ENCODE measurements around the gene ZBP1. TPM values are rescaled to one million over a fixed set of nuclear protein-coding genes. Genes with fewer than 3 reads are reported as not detected.

Gene ZBP1
- polyA plus RNA-seq, 1 experiment = not detected

DNA sequence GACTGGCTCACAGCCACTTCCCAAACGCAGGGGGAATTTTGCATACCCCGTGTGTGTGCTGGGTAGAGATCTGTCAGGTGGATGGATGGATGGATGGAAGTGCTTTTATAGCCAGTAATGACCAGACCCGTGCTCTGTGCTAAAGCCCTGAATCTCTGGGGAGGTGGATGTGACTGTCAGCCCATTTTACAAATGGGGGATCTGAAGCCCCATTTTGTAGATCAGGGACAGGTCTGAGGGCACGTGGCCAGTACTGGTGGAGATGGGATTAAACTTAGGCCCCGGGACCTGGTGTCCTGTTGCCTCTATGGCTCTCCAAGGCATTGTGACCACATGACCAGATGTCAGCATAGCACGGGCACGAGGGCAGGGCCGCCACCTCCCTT is 38.2 kb upstream of the ZBP1 start:
- no peak overlapping the region for H3K27ac ChIP-seq (ENCODE audit: low read depth, low read length)
- H3K27me3 ChIP-seq (ENCODE audit: control insufficient read depth, insufficient read depth, low read length) = no peaks in the 10 kb centered on the region
- TF ChIP-seq, protein P1, sequence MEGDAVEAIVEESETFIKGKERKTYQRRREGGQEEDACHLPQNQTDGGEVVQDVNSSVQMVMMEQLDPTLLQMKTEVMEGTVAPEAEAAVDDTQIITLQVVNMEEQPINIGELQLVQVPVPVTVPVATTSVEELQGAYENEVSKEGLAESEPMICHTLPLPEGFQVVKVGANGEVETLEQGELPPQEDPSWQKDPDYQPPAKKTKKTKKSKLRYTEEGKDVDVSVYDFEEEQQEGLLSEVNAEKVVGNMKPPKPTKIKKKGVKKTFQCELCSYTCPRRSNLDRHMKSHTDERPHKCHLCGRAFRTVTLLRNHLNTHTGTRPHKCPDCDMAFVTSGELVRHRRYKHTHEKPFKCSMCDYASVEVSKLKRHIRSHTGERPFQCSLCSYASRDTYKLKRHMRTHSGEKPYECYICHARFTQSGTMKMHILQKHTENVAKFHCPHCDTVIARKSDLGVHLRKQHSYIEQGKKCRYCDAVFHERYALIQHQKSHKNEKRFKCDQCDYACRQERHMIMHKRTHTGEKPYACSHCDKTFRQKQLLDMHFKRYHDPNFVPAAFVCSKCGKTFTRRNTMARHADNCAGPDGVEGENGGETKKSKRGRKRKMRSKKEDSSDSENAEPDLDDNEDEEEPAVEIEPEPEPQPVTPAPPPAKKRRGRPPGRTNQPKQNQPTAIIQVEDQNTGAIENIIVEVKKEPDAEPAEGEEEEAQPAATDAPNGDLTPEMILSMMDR (IDR thresholded peaks at IDR 0.05; ENCODE audit: low read depth, low read length) = no peak
- H3K4me3 ChIP-seq (ENCODE audit: low read depth, low read length) = no peak overlapping the region
- ChIA-PET CTCF (no interaction called here), POLR2A (no interaction called here)
- no peak for DNase-seq (ENCODE audit: low read depth, low spot score)
- peaks cover 4% of the 10 kb centered on the region; the same call in 1 of the 2 replicates for H3K9me3 ChIP-seq (ENCODE audit: control insufficient read depth, insufficient read depth, low read length)

DNA sequence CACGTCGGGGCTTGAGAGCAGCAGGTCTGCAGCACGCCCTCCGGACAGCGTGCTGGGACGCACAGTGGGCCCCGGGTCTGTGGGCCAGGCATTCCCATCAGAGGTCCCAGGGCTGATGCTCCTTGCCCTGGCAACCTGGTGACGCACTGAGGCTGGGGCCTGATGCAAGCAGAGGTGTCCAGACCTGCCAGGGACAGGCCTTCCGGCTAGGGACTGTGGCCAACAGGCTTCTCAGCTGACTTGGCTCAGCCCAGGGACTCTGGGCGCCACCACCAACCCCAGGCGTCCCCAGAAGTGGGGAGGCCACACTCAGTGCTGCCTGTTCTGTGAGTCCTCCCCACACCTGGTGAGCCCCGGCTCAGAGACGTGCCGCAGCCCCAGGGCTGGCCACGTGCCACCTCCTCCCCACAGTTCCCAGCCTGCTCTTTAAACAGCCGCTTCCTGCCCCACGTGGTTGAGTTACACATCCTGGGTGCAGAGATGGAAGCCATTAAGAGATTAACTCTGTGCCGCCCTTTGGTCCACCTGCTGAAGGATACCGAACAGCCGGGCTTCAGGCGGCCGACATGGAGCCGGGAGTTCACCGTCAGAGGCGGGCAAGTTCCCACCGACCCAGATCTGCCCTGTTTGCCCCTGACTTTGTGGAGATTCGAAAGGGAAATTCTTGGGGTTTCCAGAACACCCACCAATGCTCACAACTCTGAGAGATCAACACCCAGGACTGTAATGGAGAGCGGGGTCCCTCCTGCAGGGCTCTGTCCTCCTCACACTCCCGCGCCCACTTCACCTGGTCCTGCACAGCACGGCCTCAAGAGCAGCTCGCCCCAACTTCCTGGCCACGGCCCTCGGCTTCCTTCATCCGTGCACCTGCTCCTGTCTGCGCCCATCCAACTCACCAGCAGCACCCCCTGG is 37.6 kb upstream of the ZBP1 start:
- ChIA-PET CTCF (no interaction called here), POLR2A (no interaction called here)
- DNase-seq (ENCODE audit: low read depth, low spot score) = no peak
- H3K4me3 ChIP-seq (ENCODE audit: low read depth, low read length) = no peak overlapping the region
- H3K9me3 ChIP-seq (ENCODE audit: control insufficient read depth, insufficient read depth, low read length) = peaks cover 4% of the 10 kb centered on the region; the same call in 1 of the 2 replicates
- H3K27me3 ChIP-seq (ENCODE audit: control insufficient read depth, insufficient read depth, low read length) = no peaks in the 10 kb centered on the region
- TF ChIP-seq, protein P1 (IDR thresholded peaks at IDR 0.05; ENCODE audit: low read depth, low read length) = no peak
- H3K27ac ChIP-seq (ENCODE audit: low read depth, low read length) = no peak overlapping the region

DNA sequence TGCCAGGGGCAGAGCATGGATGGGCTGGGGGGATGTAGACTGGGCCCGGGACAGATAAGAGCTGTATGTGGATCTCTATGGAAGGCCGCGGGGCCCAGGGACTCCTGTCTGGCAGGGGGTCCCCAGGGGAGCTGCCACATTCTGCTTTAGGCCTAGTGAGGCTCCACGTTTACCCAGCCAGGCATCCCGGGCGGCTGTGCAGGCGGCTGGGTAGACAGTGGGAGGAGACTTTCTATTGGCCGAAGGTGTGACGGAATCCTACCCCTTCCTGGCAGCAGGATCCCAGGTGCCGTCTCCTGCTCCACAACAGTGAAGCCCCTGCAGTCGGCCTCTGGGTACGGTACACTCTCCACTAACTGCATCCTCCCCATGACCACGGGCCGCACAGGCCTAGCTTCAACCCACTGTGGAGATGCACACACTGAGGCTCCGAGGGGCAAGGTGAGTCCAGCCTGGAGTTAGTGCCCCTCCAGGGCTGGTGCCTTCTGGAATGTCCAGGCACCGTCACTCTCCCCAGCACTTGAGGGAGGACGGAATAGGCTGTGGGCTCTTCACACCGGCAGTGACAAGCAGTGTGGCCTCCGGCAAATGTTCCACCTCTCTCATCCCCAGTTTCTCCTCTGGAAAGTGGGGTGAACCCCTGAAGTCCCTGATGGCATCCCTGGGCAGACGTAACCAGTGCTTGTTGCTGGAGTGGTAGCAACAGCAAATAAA is 36.8 kb upstream of the ZBP1 start:
- H3K9me3 ChIP-seq (ENCODE audit: control insufficient read depth, insufficient read depth, low read length) = peaks cover 4% of the 10 kb centered on the region; the same call in 1 of the 2 replicates
- no peak for DNase-seq (ENCODE audit: low read depth, low spot score)
- H3K27me3 ChIP-seq (ENCODE audit: control insufficient read depth, insufficient read depth, low read length) = no peaks in the 10 kb centered on the region
- TF ChIP-seq, protein P1 (IDR thresholded peaks at IDR 0.05; ENCODE audit: low read depth, low read length) = no peak
- H3K4me3 ChIP-seq (ENCODE audit: low read depth, low read length) = no peak overlapping the region
- CTCF ChIA-PET = no interaction called here
- H3K27ac ChIP-seq (ENCODE audit: low read depth, low read length) = no peak overlapping the region
- POLR2A ChIA-PET = no interaction called here

DNA sequence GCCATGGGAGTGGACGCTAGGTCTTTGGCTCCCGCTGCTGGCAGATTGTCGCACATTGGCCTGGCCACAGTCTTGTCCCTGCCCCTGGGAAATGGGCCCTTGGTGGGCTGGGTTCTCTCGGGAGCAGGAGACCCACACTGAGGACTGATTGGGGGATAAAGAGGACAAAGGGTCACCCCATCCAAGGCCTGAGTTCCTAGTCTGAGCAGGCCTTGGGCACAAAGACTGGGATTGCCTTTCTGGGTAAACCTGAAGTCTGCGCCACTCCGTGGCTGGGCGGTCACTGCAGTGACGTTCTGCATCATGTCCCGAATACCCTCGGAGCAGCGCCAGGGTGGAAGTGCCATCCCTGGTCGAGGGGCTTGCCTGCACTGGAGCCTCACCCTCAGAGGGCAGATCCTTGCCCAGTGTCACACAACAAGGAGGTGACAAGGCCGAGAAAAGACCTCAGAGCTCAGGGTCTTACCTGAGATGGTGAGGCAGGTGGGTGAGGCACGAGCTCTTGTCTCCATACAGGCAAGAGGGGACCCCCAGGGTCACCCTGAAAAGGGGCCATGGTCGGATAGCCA is 36.1 kb upstream of the ZBP1 start:
- ChIA-PET CTCF (interaction anchor here (3.9 kb wide), 1 partner anchor 431 kb away, joined by 32 read pairs; no protein-coding TSS in a partner anchor), POLR2A (no interaction called here)
- H3K4me3 ChIP-seq (ENCODE audit: low read depth, low read length) = no peak overlapping the region
- no peak overlapping the region for H3K27ac ChIP-seq (ENCODE audit: low read depth, low read length)
- no peak for DNase-seq (ENCODE audit: low read depth, low spot score)
- TF ChIP-seq, protein P1 (IDR thresholded peaks at IDR 0.05; ENCODE audit: low read depth, low read length) = no peak
- no peaks in the 10 kb centered on the region for H3K27me3 ChIP-seq (ENCODE audit: control insufficient read depth, insufficient read depth, low read length)
- peaks cover 4% of the 10 kb centered on the region; the same call in 1 of the 2 replicates for H3K9me3 ChIP-seq (ENCODE audit: control insufficient read depth, insufficient read depth, low read length)

Data from AG04450 (cell line).